Retinal pigment epithelial cell (primary cell): Measurements from ENCODE around the gene ZFYVE28.
"Not testable (repeated sequence)": the region's sequence is repeated elsewhere in the genome, so short reads cannot be mapped to it uniquely, and the experiment has no call there.

ENCODE experiments used
- DNase-seq: peaks from one replicate; pipeline ENCODE4 v3.0.0-alpha.2; 2010; ENCODE audit warnings: low read depth
- H3K4me3 ChIP-seq: 2 replicates; pipeline ENCODE4 v1.5.1; 2011; ENCODE audit warnings: mild to moderate bottlenecking, low read length, control low read depth, moderate library complexity
- TF ChIP-seq, protein P1 (sequence below): conservative IDR thresholded peaks from 2 replicates; pipeline ENCODE4 v1.5.1; 2011; ENCODE audit warnings: low read depth, low read length, control low read depth, inconsistent platforms

Gene ZFYVE28

GRCh38 chr4:2417765-2418649 lies at the start of gene ZFYVE28:
TSS of gene ZFYVE28 (minus strand) at chr4:2418645. CDS start at chr4:2418323, 322 bp downstream.
- peak within 1 kb of the TSS; percentile 51 for H3K4me3 ChIP-seq
- TF ChIP-seq, protein P1, sequence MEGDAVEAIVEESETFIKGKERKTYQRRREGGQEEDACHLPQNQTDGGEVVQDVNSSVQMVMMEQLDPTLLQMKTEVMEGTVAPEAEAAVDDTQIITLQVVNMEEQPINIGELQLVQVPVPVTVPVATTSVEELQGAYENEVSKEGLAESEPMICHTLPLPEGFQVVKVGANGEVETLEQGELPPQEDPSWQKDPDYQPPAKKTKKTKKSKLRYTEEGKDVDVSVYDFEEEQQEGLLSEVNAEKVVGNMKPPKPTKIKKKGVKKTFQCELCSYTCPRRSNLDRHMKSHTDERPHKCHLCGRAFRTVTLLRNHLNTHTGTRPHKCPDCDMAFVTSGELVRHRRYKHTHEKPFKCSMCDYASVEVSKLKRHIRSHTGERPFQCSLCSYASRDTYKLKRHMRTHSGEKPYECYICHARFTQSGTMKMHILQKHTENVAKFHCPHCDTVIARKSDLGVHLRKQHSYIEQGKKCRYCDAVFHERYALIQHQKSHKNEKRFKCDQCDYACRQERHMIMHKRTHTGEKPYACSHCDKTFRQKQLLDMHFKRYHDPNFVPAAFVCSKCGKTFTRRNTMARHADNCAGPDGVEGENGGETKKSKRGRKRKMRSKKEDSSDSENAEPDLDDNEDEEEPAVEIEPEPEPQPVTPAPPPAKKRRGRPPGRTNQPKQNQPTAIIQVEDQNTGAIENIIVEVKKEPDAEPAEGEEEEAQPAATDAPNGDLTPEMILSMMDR: no peak
- DNase-seq: no peak

DNA sequence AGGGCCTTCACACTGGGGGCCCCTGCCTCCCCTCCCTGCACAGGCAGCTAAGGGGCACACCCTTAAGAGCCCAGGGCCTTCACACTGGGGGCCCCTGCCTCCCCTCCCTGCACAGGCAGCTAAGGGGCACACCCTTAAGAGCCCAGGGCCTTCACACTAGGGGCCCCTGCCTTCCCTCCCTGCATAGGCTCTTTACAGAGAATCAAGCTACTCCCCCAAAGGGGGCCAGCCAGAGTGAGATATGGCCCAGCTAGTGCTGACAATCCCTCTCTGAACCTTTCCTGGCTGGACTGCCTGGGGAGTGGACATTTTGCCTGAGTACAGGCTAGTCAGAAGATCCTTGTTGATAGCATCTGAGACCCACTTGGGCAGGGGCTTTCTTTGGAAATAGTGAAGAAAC lies 47.1 kb upstream of the ZFYVE28 start:
- not testable (repeated sequence) for DNase-seq, H3K4me3 ChIP-seq

- TF ChIP-seq, protein P1: no peak
- DNase-seq: no peak
- H3K4me3 ChIP-seq: no peak overlapping the region
These were observed 46.6 kb upstream of the ZFYVE28 start for GRCh38 chr4:2465032-2465431.

- H3K4me3 ChIP-seq: peak overlapping the region; percentile 29
- no peak for DNase-seq
- TF ChIP-seq, protein P1: no peak
These were observed 44.7 kb upstream of the ZFYVE28 start for GRCh38 chr4:2462992-2463762.

- no peak for DNase-seq
- H3K4me3 ChIP-seq: peak overlapping the region; percentile 6
- TF ChIP-seq, protein P1: peak; percentile 36
These were observed 44.0 kb upstream of the ZFYVE28 start for GRCh38 chr4:2462218-2462991.

DNA sequence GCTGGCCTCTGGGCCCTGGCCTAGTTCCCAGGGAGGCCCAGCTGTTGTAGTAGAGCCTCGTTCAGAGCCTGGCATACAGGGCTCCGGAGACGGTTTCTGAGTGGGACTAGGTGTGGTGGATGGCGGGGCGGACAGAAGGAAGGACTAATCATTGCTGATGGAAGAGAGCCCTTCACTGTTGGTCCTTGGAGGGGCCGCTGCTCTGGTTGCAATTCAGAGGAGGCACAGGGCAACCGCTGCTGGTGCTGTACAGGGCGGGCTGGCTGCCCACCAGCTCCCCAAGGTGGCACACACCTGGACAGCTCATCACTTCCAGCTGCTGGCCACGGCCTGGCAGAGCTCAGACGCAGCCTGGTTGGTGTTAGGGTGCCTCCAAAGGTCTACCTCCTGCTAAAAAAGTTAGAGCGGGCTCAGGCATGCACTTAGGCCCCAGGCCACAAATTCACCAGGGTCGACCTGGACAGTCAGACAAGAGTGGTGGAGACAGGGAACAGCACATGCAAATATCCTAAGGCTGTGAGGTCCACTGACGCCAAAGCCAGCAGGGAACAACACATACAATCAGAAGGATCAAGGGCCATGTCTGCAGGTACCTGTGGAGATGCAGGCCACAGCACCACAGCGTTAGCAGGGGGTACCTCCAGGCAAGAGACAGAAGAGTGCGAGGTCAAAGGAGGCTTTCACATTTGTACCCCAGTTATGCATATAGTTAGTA lies 43.0 kb upstream of the ZFYVE28 start:
- H3K4me3 ChIP-seq: no peak overlapping the region
- DNase-seq: no peak
- TF ChIP-seq, protein P1: no peak
